C4-2B (cell line): ENCODE results near the gene YPEL1.

Experiments used
- CTCF ChIP-seq: fragments of 450-650 bp; conservative IDR thresholded peaks from 2 replicates; pipeline ENCODE4 v1.5.1; 2017; ENCODE audit warnings: mild to moderate bottlenecking
- ZFX ChIP-seq: fragments of 450-650 bp; IDR thresholded peaks from 2 replicates; pipeline ENCODE4 v1.6.1; 2017

GRCh38 chr22:21736084-21736642 lies 569 bp upstream of the YPEL1 start:
- TF ChIP-seq CTCF (no peak), ZFX (peak; percentile 33; the same call in 1 of the 2 replicates)
